SK-N-SH treated with all-trans-retinoic acid at 6 μM for 48 hours (cell line): Measurements from ENCODE around the gene RAB11FIP4.
A peak's percentile ranks its signal among the peaks of the same experiment; 100 is the strongest.

Experiments used
- ATAC-seq: fragments of 200-7000 bp; cut with Tn5 transposase; 3 replicates; pipeline ENCODE4 v1.9.1; 2020; ENCODE audit warnings: mild to moderate bottlenecking, moderate library complexity
- ARNTL ChIP-seq: fragments of 450-650 bp; formaldehyde crosslinking; IDR thresholded peaks from 2 replicates; pipeline ENCODE4 v1.5.0; 2020; ENCODE audit warnings: low read depth, mild to moderate bottlenecking, moderate library complexity, borderline replicate concordance
- CSDC2 ChIP-seq: fragments of 250-450 bp; sonication (Bioruptor Pico); IDR thresholded peaks from 2 replicates; pipeline ENCODE4 v1.5.0; 2020; ENCODE audit warnings: mild to moderate bottlenecking, moderate library complexity
- ESRRG ChIP-seq: fragments of 250-450 bp; sonication (Bioruptor Pico); IDR thresholded peaks from 2 replicates; pipeline ENCODE4 v1.6.1; 2021; ENCODE audit warnings: mild to moderate bottlenecking
- GLIS3 ChIP-seq: fragments of 250-450 bp; sonication (Bioruptor Pico); IDR thresholded peaks from 2 replicates; pipeline ENCODE4 v1.5.0; 2020; ENCODE audit warnings: mild to moderate bottlenecking, moderate library complexity
- ISL1 ChIP-seq: fragments of 250-450 bp; sonication (Bioruptor Pico); IDR thresholded peaks from 2 replicates; pipeline ENCODE4 v2.1.2; 2022; ENCODE audit warnings: mild to moderate bottlenecking, moderate library complexity
- OSR1 ChIP-seq: fragments of 250-450 bp; sonication (Bioruptor Pico); IDR thresholded peaks from 2 replicates; pipeline ENCODE4 v1.8.0; 2022; ENCODE audit warnings: moderate library complexity, mild to moderate bottlenecking, inconsistent platforms
- PPARA ChIP-seq: fragments of 250-450 bp; sonication (Bioruptor Pico); IDR thresholded peaks from 2 replicates; pipeline ENCODE4 v1.5.0; 2020; ENCODE audit warnings: mild to moderate bottlenecking, borderline replicate concordance
- RARB ChIP-seq: fragments of 250-450 bp; sonication (Bioruptor Pico); IDR thresholded peaks from 2 replicates; pipeline ENCODE4 v1.8.0; 2021; ENCODE audit warnings: mild to moderate bottlenecking, moderate library complexity
- TCF4 ChIP-seq: fragments of 250-450 bp; sonication (Bioruptor Pico); IDR thresholded peaks from 2 replicates; pipeline ENCODE4 v1.8.0; 2021; ENCODE audit warnings: mild to moderate bottlenecking, moderate library complexity, borderline replicate concordance
- ZC3H10 ChIP-seq: fragments of 250-450 bp; sonication (Bioruptor Pico); IDR thresholded peaks from 2 replicates; pipeline ENCODE4 v1.5.1; 2021; ENCODE audit warnings: mild to moderate bottlenecking, moderate library complexity
- ZFP3 ChIP-seq: fragments of 250-450 bp; sonication (Bioruptor Pico); IDR thresholded peaks from 2 replicates; pipeline ENCODE4 v1.5.0; 2020; ENCODE audit warnings: mild to moderate bottlenecking, moderate library complexity
- ZFP30 ChIP-seq: fragments of 450-650 bp; formaldehyde crosslinking; IDR thresholded peaks from 2 replicates; pipeline ENCODE4 v1.5.0; 2022; ENCODE audit warnings: mild to moderate bottlenecking, moderate library complexity
- ZNF565 ChIP-seq: fragments of 450-650 bp; formaldehyde crosslinking; conservative IDR thresholded peaks from 2 replicates; pipeline ENCODE4 v1.5.0; 2020; ENCODE audit warnings: low read depth, mild to moderate bottlenecking, moderate library complexity
- ZNF70 ChIP-seq: fragments of 450-650 bp; formaldehyde crosslinking; IDR thresholded peaks from 2 replicates; pipeline ENCODE4 v1.5.0; 2020; ENCODE audit warnings: mild to moderate bottlenecking, moderate library complexity
- ZNF8 ChIP-seq: fragments of 450-650 bp; formaldehyde crosslinking; IDR thresholded peaks from 2 replicates; pipeline ENCODE4 v1.5.0; 2020; ENCODE audit warnings: mild to moderate bottlenecking, moderate library complexity
- TF ChIP-seq, protein P1 (sequence below): fragments of 250-450 bp; sonication (Bioruptor Pico); IDR thresholded peaks from 2 replicates; pipeline ENCODE4 v1.5.1; 2021; ENCODE audit warnings: mild to moderate bottlenecking, moderate library complexity
- TF ChIP-seq, protein P2 (sequence below): fragments of 250-450 bp; sonication (Bioruptor Pico); IDR thresholded peaks from 2 replicates; pipeline ENCODE4 v1.5.0; 2020; ENCODE audit warnings: mild to moderate bottlenecking, moderate library complexity
- TF ChIP-seq, protein P3 (sequence below): fragments of 250-450 bp; sonication (Bioruptor Pico); IDR thresholded peaks from 2 replicates; pipeline ENCODE4 v1.5.1; 2020; ENCODE audit warnings: low read depth, mild to moderate bottlenecking, moderate library complexity
- TF ChIP-seq, protein P4 (sequence below): fragments of 250-450 bp; sonication (Bioruptor Pico); IDR thresholded peaks from 2 replicates; pipeline ENCODE4 v1.8.0; 2020; ENCODE audit warnings: mild to moderate bottlenecking, moderate library complexity, borderline replicate concordance
- TF ChIP-seq, protein P5 (sequence below): fragments of 250-450 bp; sonication (Bioruptor Pico); IDR thresholded peaks from 2 replicates; pipeline ENCODE4 v1.8.0; 2021; ENCODE audit warnings: low read depth, mild to moderate bottlenecking, moderate library complexity, borderline replicate concordance

The RAB11FIP4 gene

DNA sequence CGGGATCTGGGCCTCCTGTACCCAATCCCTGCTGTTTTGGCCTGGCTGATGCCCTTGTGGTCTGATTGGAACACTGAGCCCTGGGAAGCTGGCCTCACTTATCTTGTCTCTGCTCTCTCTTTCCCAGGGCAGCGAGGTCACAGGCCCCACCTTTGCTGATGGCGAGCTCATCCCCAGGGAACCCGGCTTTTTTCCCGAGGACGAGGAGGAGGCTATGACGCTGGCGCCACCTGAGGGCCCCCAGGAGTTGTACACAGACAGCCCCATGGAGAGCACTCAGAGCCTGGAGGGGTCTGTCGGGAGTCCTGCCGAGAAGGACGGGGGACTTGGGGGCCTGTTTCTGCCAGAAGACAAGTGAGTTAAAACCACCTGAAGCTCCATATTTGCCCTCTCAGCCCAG lies 126.0 kb downstream of the RAB11FIP4 start:
- peak; percentile 57 for ATAC-seq
- TF ChIP-seq ZFP30: no peak
- TF ChIP-seq, protein P1, sequence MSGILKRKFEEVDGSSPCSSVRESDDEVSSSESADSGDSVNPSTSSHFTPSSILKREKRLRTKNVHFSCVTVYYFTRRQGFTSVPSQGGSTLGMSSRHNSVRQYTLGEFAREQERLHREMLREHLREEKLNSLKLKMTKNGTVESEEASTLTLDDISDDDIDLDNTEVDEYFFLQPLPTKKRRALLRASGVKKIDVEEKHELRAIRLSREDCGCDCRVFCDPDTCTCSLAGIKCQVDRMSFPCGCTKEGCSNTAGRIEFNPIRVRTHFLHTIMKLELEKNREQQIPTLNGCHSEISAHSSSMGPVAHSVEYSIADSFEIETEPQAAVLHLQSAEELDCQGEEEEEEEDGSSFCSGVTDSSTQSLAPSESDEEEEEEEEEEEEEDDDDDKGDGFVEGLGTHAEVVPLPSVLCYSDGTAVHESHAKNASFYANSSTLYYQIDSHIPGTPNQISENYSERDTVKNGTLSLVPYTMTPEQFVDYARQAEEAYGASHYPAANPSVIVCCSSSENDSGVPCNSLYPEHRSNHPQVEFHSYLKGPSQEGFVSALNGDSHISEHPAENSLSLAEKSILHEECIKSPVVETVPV: no peak
- TF ChIP-seq, protein P2, sequence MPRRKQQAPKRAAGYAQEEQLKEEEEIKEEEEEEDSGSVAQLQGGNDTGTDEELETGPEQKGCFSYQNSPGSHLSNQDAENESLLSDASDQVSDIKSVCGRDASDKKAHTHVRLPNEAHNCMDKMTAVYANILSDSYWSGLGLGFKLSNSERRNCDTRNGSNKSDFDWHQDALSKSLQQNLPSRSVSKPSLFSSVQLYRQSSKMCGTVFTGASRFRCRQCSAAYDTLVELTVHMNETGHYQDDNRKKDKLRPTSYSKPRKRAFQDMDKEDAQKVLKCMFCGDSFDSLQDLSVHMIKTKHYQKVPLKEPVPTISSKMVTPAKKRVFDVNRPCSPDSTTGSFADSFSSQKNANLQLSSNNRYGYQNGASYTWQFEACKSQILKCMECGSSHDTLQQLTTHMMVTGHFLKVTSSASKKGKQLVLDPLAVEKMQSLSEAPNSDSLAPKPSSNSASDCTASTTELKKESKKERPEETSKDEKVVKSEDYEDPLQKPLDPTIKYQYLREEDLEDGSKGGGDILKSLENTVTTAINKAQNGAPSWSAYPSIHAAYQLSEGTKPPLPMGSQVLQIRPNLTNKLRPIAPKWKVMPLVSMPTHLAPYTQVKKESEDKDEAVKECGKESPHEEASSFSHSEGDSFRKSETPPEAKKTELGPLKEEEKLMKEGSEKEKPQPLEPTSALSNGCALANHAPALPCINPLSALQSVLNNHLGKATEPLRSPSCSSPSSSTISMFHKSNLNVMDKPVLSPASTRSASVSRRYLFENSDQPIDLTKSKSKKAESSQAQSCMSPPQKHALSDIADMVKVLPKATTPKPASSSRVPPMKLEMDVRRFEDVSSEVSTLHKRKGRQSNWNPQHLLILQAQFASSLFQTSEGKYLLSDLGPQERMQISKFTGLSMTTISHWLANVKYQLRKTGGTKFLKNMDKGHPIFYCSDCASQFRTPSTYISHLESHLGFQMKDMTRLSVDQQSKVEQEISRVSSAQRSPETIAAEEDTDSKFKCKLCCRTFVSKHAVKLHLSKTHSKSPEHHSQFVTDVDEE: no peak
- no peak for TF ChIP-seq ZC3H10 (CRISPR knock-in tag)
- no peak for TF ChIP-seq CSDC2 (CRISPR knock-in tag)
- TF ChIP-seq ZFP3 (CRISPR knock-in tag): no peak
- TF ChIP-seq ISL1 (CRISPR knock-in tag): no peak
- no peak for TF ChIP-seq PPARA (CRISPR knock-in tag)
- TF ChIP-seq RARB (CRISPR knock-in tag): no peak
- TF ChIP-seq OSR1 (CRISPR knock-in tag): no peak
- TF ChIP-seq TCF4: no peak
- TF ChIP-seq ZNF70 (CRISPR knock-in tag): no peak
- no peak for TF ChIP-seq ESRRG (CRISPR knock-in tag)
- TF ChIP-seq GLIS3 (CRISPR knock-in tag): no peak

DNA sequence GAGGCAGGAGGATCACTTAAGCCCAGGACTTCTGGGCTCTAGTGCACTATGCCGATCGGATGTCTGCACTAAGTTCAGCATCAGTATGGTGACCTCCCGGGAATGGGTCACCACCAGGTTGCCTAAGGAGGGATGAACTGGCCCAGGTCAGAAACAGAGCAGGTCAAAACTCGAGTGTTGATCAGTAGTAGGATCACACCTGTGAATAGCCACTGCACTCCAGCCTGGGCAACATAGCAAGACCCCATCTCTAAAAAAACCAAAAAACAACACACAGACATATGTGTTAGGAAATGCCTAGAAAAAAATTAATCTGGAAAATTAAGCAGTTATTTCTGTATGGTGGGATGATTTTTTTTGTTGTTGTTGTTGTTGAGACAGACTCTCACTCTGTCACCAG lies 127.0 kb downstream of the RAB11FIP4 start:
- TF ChIP-seq ZNF565 (no peak), ZNF8 (CRISPR knock-in tag) (no peak), ESRRG (CRISPR knock-in tag) (no peak), PPARA (CRISPR knock-in tag) (no peak), CSDC2 (CRISPR knock-in tag) (no peak)
- TF ChIP-seq, protein P2: no peak
- TF ChIP-seq, protein P3, sequence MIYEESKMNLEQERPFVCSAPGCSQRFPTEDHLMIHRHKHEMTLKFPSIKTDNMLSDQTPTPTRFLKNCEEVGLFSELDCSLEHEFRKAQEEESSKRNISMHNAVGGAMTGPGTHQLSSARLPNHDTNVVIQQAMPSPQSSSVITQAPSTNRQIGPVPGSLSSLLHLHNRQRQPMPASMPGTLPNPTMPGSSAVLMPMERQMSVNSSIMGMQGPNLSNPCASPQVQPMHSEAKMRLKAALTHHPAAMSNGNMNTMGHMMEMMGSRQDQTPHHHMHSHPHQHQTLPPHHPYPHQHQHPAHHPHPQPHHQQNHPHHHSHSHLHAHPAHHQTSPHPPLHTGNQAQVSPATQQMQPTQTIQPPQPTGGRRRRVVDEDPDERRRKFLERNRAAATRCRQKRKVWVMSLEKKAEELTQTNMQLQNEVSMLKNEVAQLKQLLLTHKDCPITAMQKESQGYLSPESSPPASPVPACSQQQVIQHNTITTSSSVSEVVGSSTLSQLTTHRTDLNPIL: no peak
- TF ChIP-seq, protein P4, sequence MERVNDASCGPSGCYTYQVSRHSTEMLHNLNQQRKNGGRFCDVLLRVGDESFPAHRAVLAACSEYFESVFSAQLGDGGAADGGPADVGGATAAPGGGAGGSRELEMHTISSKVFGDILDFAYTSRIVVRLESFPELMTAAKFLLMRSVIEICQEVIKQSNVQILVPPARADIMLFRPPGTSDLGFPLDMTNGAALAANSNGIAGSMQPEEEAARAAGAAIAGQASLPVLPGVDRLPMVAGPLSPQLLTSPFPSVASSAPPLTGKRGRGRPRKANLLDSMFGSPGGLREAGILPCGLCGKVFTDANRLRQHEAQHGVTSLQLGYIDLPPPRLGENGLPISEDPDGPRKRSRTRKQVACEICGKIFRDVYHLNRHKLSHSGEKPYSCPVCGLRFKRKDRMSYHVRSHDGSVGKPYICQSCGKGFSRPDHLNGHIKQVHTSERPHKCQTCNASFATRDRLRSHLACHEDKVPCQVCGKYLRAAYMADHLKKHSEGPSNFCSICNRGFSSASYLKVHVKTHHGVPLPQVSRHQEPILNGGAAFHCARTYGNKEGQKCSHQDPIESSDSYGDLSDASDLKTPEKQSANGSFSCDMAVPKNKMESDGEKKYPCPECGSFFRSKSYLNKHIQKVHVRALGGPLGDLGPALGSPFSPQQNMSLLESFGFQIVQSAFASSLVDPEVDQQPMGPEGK (CRISPR knock-in tag): no peak
- TF ChIP-seq, all 23 proteins: peak for 0
- no peak for ATAC-seq

DNA sequence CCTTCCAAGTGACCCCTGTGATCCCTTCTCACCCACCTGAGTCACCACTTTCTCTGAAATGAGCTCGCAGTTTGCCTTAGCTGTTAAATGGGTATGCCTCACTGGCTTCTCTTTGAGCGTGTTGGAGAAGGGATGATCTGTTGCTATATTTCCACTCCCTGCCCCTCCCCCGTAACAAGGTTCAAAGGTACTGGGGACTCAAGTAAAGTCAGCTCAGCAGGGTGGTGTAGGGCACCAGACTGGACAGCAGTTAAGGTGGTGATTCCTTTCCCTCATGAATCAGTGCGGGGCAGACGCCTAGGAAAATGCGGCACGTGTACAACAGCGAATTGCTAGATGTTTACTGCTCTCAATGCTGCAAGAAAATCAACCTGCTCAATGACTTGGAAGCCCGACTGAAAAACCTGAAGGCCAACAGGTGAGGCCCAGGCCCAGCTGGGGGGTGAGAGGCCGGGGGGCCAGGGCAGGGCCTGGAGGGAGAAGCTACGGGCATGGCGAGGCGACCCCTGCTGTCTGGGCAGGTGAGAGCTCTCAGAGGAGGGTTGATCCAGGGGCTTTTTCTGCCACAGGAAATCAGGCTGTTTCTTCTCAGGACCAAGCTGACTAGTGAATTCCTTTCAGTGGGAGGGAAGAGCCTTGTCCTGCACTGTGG lies 130.3 kb downstream of the RAB11FIP4 start:
- no peak for ATAC-seq
- TF ChIP-seq, protein P1: no peak
- no peak for TF ChIP-seq ARNTL (CRISPR knock-in tag)
- no peak for TF ChIP-seq CSDC2 (CRISPR knock-in tag)
- no peak for TF ChIP-seq RARB (CRISPR knock-in tag)
- no peak for TF ChIP-seq ESRRG (CRISPR knock-in tag)
- no peak for TF ChIP-seq ZNF8 (CRISPR knock-in tag)
- TF ChIP-seq, protein P5, sequence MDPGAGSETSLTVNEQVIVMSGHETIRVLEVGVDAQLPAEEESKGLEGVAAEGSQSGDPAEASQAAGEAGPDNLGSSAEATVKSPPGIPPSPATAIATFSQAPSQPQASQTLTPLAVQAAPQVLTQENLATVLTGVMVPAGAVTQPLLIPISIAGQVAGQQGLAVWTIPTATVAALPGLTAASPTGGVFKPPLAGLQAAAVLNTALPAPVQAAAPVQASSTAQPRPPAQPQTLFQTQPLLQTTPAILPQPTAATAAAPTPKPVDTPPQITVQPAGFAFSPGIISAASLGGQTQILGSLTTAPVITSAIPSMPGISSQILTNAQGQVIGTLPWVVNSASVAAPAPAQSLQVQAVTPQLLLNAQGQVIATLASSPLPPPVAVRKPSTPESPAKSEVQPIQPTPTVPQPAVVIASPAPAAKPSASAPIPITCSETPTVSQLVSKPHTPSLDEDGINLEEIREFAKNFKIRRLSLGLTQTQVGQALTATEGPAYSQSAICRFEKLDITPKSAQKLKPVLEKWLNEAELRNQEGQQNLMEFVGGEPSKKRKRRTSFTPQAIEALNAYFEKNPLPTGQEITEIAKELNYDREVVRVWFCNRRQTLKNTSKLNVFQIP: no peak
- TF ChIP-seq, protein P2: no peak
- no peak for TF ChIP-seq ZC3H10 (CRISPR knock-in tag)
- no peak for TF ChIP-seq PPARA (CRISPR knock-in tag)
- no peak for TF ChIP-seq ZFP30
- TF ChIP-seq OSR1 (CRISPR knock-in tag): no peak
